Measurements from ENCODE around the gene APC2.

DNA sequence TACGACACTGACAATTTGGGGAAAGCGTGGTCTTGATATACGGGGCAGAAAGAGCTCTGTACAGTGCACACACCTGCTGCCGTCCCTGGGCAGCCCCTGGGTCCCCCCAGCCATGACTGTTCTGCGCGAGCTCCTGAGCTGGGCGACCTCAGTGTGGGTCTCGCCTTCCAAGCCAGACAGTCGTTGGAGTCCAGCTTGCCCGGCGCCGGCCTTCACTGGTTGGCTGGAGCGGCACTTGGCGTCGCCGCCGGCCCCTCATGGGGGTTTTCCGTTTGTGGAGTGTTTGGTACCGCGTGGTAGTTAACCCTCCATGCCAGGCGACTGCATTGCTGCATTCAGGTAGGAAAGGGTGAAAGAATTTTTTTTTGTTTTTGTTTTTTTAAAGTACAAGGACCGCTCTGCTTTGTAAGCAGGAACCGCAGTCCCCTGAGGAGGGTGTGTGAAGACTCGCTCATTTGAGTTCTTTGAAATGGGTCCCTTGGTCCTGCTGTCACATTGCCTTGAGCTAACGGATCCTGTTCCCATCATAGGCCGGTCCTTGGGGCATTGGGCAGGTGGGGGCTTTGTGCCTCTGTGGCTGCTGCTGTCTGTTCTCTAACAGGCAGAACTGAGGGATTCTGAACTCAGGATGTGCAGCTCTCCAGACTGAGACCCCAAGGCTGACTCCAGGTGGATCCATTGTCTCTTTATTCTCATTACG is 22.6 kb upstream of the APC2 start:
- TF ChIP-seq CTCF (conservative IDR thresholded peaks at IDR 0.05) = no peak
- no peak for TF ChIP-seq EZH2 (IDR thresholded peaks at IDR 0.05; ENCODE audit: low read depth)

Measured in PC-9 (cell line).